ENCODE results near the gene KCTD1.

KCTD1 gene

DNA sequence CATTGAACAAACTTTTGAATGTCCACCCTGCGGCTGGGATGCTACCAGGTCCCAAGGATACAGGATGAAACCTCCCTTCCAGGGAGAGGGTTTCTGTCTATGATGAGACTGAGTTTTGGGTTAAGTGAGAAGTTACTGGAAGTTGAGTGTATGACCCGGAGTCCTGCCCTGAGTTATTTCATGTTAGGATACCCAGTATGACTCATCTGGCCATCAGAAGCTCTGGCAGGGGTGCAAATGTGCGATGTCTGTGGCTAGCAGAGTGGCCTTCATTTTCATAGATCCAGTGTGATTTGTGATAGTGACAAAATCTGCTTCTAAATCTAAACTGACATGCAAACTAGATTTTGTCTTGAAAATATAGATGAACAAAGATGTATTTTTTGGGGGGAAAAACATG lies 55.3 kb downstream of the KCTD1 start:
- H3K4me3 ChIP-seq (ENCODE audit: low read length) = no peak overlapping the region
- TF ChIP-seq, protein P1, sequence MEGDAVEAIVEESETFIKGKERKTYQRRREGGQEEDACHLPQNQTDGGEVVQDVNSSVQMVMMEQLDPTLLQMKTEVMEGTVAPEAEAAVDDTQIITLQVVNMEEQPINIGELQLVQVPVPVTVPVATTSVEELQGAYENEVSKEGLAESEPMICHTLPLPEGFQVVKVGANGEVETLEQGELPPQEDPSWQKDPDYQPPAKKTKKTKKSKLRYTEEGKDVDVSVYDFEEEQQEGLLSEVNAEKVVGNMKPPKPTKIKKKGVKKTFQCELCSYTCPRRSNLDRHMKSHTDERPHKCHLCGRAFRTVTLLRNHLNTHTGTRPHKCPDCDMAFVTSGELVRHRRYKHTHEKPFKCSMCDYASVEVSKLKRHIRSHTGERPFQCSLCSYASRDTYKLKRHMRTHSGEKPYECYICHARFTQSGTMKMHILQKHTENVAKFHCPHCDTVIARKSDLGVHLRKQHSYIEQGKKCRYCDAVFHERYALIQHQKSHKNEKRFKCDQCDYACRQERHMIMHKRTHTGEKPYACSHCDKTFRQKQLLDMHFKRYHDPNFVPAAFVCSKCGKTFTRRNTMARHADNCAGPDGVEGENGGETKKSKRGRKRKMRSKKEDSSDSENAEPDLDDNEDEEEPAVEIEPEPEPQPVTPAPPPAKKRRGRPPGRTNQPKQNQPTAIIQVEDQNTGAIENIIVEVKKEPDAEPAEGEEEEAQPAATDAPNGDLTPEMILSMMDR (conservative IDR thresholded peaks at IDR 0.05; ENCODE audit: low read depth, low read length) = no peak
- no peak for DNase-seq (ENCODE audit: low read depth)

DNA sequence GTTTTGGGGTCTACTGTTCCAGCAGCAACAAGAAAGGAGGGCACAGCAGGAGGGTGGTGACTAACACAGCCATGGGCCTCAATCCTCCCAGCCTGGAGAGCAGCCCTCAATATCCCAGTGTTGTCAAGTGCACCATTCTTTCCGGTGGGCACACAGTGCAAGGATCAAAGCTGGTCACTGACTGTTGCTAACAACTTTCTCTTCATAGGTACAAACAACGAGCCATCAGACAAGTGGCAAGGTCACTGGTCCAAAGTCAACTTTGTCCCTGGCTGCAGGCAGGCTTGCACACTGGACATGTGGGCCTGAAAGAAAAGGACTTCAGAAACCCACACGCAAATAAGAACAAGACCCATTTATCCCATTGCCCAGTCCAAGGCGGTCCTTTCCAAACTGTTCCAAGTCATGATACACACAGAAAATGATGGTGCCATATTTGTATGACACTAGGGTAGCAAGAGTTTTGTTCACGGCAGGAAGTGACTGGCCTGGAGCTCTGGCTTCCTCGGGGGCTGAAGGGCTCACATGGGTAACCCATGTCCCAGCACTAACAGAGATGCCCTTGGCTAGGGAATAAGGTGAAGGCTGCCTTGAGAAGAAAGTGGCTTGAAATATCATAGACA lies 57.0 kb downstream of the KCTD1 start:
- no peak for DNase-seq (ENCODE audit: low read depth)
- TF ChIP-seq, protein P1 (conservative IDR thresholded peaks at IDR 0.05; ENCODE audit: low read depth, low read length) = no peak

DNA sequence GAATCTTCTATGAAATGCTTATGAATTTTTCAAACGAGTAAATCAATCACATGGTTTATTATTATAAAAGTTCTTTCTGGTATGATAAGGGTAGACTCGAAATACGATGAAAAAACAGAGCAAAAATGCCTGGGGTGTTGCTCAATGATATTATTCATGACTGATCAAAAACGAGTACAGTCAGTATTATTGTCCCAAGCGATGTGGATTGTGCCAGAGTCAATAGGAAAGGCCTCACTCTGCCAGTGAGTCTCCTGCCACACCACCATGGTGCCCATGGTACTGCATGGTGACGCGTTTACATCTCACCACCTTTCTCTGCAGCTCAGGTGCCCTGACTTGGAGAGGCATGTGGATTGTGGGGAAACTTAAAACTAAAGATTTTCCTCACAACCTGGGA lies 58.5 kb downstream of the KCTD1 start:
- H3K4me3 ChIP-seq (ENCODE audit: low read length) = no peak overlapping the region
- TF ChIP-seq, protein P1 (conservative IDR thresholded peaks at IDR 0.05; ENCODE audit: low read depth, low read length) = no peak

More for the DNA sequence above, 57.0 kb downstream of the KCTD1 start:
- no peak overlapping the region for H3K4me3 ChIP-seq (ENCODE audit: low read length)

DNA sequence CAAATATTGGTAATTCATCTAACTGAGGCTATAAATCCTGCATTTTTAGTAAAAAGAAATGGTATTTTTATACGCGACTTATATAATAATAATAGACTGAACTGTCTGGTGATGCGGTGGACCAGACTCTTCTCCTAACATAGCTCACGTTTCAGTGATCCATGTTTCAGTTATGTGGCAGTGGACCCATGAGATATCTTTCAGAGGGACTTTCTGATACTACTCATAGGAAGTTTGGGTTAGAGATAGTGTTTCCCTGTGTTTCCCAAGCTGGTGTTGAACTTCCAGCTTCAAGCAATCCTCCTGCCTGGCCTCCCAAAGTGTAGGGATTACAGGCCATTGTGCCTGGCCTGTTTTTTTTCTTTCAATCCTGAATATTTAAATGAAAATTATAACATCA lies 59.2 kb downstream of the KCTD1 start:
- DNase-seq (ENCODE audit: low read depth) = no peak
- TF ChIP-seq, protein P1 (conservative IDR thresholded peaks at IDR 0.05; ENCODE audit: low read depth, low read length) = no peak
- no peak overlapping the region for H3K4me3 ChIP-seq (ENCODE audit: low read length)

More for the DNA sequence above, 58.5 kb downstream of the KCTD1 start:
- no peak for DNase-seq (ENCODE audit: low read depth)

DNA sequence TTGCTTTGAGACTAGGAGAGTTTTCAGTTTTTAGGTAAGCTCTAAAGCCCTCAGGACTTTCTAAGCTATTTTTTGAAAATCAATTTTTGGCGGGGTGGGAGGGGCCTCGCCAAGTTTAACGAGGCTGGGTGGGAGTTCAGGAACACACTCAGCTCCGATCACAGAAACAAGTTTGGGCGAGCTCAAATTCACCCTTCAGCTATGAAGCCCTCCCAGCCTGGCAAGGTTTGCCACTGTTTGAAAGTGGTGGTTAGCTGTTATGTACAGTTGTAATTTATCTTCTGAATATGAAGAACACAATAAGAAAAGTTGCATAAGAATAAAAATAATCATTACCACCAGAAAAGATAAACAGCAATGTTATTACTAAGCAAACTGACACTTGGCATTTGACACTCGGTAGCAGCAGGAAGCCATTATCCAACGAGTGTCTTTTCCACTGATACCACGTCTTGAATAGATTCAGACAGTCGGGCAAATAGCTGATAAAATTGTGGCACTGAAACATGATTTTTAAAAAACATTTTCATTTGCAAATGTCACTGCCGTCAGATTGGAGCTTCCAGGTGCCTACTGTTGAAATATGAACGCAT lies 59.8 kb downstream of the KCTD1 start:
- no peak for DNase-seq (ENCODE audit: low read depth)
- H3K4me3 ChIP-seq (ENCODE audit: low read length) = no peak overlapping the region
- TF ChIP-seq, protein P1 (conservative IDR thresholded peaks at IDR 0.05; ENCODE audit: low read depth, low read length) = no peak

DNA sequence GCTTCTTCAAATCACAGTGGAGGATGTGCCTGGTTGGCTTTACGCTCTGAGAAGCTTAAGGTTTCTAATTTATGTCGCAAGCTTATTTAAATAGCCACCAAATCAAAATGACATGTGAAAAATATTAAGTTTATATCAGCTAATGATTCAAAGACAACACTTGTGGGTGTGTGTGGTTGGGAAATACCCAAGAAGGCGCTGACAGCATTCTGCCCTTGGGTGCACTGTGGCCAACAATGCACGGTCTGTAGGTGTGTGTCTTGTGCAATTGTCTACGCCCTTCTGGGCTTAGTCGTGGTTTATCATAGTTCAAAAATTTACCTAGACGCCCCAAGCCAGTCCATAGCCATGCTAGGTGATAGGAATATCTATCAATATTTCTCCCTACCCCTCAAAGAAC lies 60.9 kb downstream of the KCTD1 start:
- H3K4me3 ChIP-seq (ENCODE audit: low read length) = no peak overlapping the region
- DNase-seq (ENCODE audit: low read depth) = no peak
- TF ChIP-seq, protein P1 (conservative IDR thresholded peaks at IDR 0.05; ENCODE audit: low read depth, low read length) = no peak

DNA sequence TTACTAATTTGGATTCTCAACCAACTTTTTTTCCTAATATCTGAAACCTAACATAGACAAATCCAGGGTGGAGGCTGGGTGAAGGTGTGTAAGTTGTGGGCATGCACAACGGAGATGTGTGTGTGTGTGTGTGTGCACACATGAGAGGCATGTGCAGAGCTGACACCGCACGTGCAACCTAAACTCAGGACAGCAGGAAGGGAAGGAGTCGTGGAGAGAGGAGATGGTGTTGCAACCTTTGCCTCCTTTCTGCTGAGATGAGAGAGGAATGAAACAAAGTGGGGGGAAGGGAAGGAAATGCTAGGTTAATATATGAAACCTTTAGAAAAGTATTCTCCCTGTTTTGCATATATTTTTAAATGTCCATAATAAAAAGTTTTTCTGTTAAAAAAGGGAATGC lies 64.7 kb downstream of the KCTD1 start:
- TF ChIP-seq, protein P1 (conservative IDR thresholded peaks at IDR 0.05; ENCODE audit: low read depth, low read length) = no peak
- DNase-seq (ENCODE audit: low read depth) = no peak
- H3K4me3 ChIP-seq (ENCODE audit: low read length) = no peak overlapping the region
